K562 (cell line): ENCODE measurements around the gene CTNNBL1. TPM values are rescaled to one million over a fixed set of nuclear protein-coding genes. Genes with fewer than 3 reads are reported as not detected.

ENCODE experiments used
- ATAC-seq: fragments of 200-7000 bp; cut with Tn5 transposase; 3 replicates; pipeline ENCODE4 v1.9.1; 2020; ENCODE audit warnings: moderate library complexity
- BruUV-seq: library from RNA; stranded (reverse); fragments of 400-500 nt; replicated peaks from 2 replicates; lab custom pipeline; 2021; lab: Mats Ljungman, UMichigan
- CTCF ChIA-PET: fragments of 300-600 bp; formaldehyde crosslinking; extraction: SDS; loops from one replicate; lab custom pipeline; 2021; ENCODE audit warnings: low intra/inter-chr PET ratio; lab: Yijun Ruan, JAX
- POLR2A ChIA-PET: fragments of 300-600, 350-650 bp; sonication (Branson Sonifier 250); formaldehyde crosslinking; extraction: SDS; loops from one replicate; lab custom pipeline; 2021; ENCODE audit warnings: antibody characterized with exemption, inconsistent platforms; lab: Yijun Ruan, JAX
- DNase-seq, 4 experiments: peaks; one replicate each; pipeline versions ENCODE4 v3.0.0 to v3.0.0-alpha.2; 2011 to 2018; ENCODE audit warnings: low spot score in 3 of 4, mixed read lengths in 3 of 4; ENCODE audit errors: extremely low read depth in 1 of 4
- FAIRE-seq: peaks from 2 replicates; lab custom pipeline; 2011; peaks lifted over from hg19 to GRCh38; lab: Jason Lieb, UNC
- H2AFZ ChIP-seq: 2 replicates; pipeline ENCODE4 v1.6.0; 2011; ENCODE audit warnings: low read depth, low read length, control low read depth, inconsistent platforms
- H3K27ac ChIP-seq: fragments of 200-600 bp; 3 replicates; pipeline ENCODE4 v1.8.0; 2011; ENCODE audit warnings: low read depth, mild to moderate bottlenecking, control low read depth, inconsistent platforms, low read length, moderate library complexity, mixed read lengths; ENCODE audit errors: extremely low read depth
- H3K27me3 ChIP-seq, 2 experiments: fragments of 300-600 bp in 1 of 2; 2 replicates in 1 of 2; 3 replicates in 1 of 2; pipeline versions ENCODE4 v1.6.0 to v1.8.0; 2011; ENCODE audit warnings: inconsistent platforms in 2 of 2, low read length in 2 of 2, mild to moderate bottlenecking in 1 of 2, mixed read lengths in 1 of 2, moderate library complexity in 1 of 2; ENCODE audit not compliant: control insufficient read depth in 2 of 2, insufficient read depth in 2 of 2
- H3K36me3 ChIP-seq: fragments of 300-600 bp; 3 replicates; pipeline ENCODE4 v1.8.0; 2011; ENCODE audit warnings: mild to moderate bottlenecking, low read length, inconsistent platforms; ENCODE audit not compliant: control insufficient read depth, insufficient read depth
- H3K4me1 ChIP-seq, 2 experiments: fragments of 200-600 bp in 1 of 2; replicated peaks in 1 of 2; 2 replicates in 1 of 2; 3 replicates in 1 of 2; pipeline versions ENCODE4 v1.5.1 to v1.8.0; 2011; ENCODE audit warnings: inconsistent platforms in 2 of 2, low read length in 2 of 2, mild to moderate bottlenecking in 1 of 2, mixed read lengths in 1 of 2, moderate library complexity in 1 of 2; ENCODE audit not compliant: control insufficient read depth in 2 of 2, insufficient read depth in 2 of 2
- H3K4me2 ChIP-seq: 2 replicates; pipeline ENCODE4 v1.6.1; 2011; ENCODE audit warnings: low read length, control low read depth, inconsistent platforms, mixed read lengths; ENCODE audit not compliant: insufficient read depth
- H3K4me3 ChIP-seq: fragments of 200-600 bp; sonication (generic), shearing (Covaris generic); 2 replicates; pipeline ENCODE4 v1.5.1; 2016; ENCODE audit warnings: control low read depth, inconsistent platforms
- H3K79me2 ChIP-seq: fragments of 200-600 bp; 3 replicates; pipeline ENCODE4 v1.8.0; 2011; ENCODE audit warnings: low read length, inconsistent platforms; ENCODE audit not compliant: control insufficient read depth, insufficient read depth
- H3K9ac ChIP-seq, 2 experiments: 2 replicates each; pipeline versions ENCODE4 v1.6.0 to v1.6.1; 2011; ENCODE audit warnings: low read depth in 2 of 2, low read length in 2 of 2, control low read depth in 1 of 2, inconsistent platforms in 1 of 2, mild to moderate bottlenecking in 1 of 2, mixed read lengths in 1 of 2; ENCODE audit not compliant: insufficient read depth in 1 of 2
- H3K9me1 ChIP-seq: one replicate; pipeline ENCODE4 v1.6.0; 2011; ENCODE audit warnings: inconsistent platforms, mild to moderate bottlenecking, low read length, moderate library complexity; ENCODE audit not compliant: control insufficient read depth, insufficient read depth
- H3K9me3 ChIP-seq: replicated peaks from 2 replicates; pipeline ENCODE4 v1.5.1; 2011; ENCODE audit warnings: low read depth, low read length, inconsistent platforms; ENCODE audit not compliant: control insufficient read depth, insufficient read depth
- H4K20me1 ChIP-seq: replicated peaks from 2 replicates; pipeline ENCODE4 v1.6.1; 2011; ENCODE audit warnings: low read length, inconsistent platforms, mixed read lengths; ENCODE audit not compliant: control insufficient read depth, insufficient read depth
- NEUROD1 ChIP-seq: fragments of 150-350 bp; IDR thresholded peaks from 2 replicates; pipeline ENCODE4 v1.6.1; 2014; ENCODE audit warnings: borderline replicate concordance, low read length, low read depth; ENCODE audit not compliant: partially characterized antibody
- SAFB2 ChIP-seq: fragments of 200-400 bp; formaldehyde crosslinking; IDR thresholded peaks from 2 replicates; pipeline ENCODE4 v1.6.1; 2018; ENCODE audit warnings: borderline replicate concordance, low read length, low read depth, moderate library complexity; ENCODE audit not compliant: severe bottlenecking
- WGBS: fragments of 100-300 bp; shearing (Covaris generic); methylation state at CpG from one replicate; pipeline ENCODE4 v1.1.6; 2016; ENCODE audit warnings: low coverage, mixed read lengths; ENCODE audit not compliant: insufficient coverage; ENCODE audit errors: missing lambda C conversion rate; 5-methylcytosine and 5-hydroxymethylcytosine counted together
- in situ Hi-C: fragments of 300-500 bp; cut with MboI; formaldehyde crosslinking; loops from 4 replicates; pipeline ENCODE4 v1.15.0; 2018; ENCODE audit warnings: inconsistent platforms, mixed read lengths
- intact Hi-C: fragments of 100-400 bp; cut with micrococcal nuclease; formaldehyde crosslinking; loops from 2 replicates; pipeline ENCODE4 v1.14.2; 2022
- polyA plus RNA-seq, 8 experiments: library from polyadenylated mRNA; depleted of rRNA in 4 of 8; stranded (reverse) in 5 of 8; unstranded in 3 of 8; fragments of >200 nt; fragmentation: Nextera tagmentation in 2 of 8; fragmentation: Illumina TruSeq in 1 of 8; extraction: Ambion mirVana in 2 of 8; extraction: Trizol in 1 of 8; gene quantifications; 2 replicates each; pipeline versions ENCODE4 v1.2.1 to v1.2.3, GENCODE V29; 2011 to 2014; ENCODE audit warnings: inconsistent platforms in 1 of 8, missing spikeins in 1 of 8
- total RNA-seq, 7 experiments: library from RNA; depleted of rRNA in 6 of 7; stranded (reverse); fragments of >200 nt in 6 of 7; fragmentation: Illumina TruSeq in 2 of 7; extraction: Trizol in 2 of 7; gene quantifications; 2 replicates each; pipeline versions ENCODE4 v1.2.1 to v1.2.3, GENCODE V29; 2011 to 2021; ENCODE audit warnings: low replicate concordance in 1 of 7
- TF ChIP-seq, protein P1 (sequence below): sonication (generic); formaldehyde crosslinking; IDR thresholded peaks from 2 replicates; pipeline ENCODE4 v1.4.0; 2020; ENCODE audit warnings: mild to moderate bottlenecking, missing genetic modification reagents

The CTNNBL1 gene
- total and polyA plus RNA-seq, 9 of the 15 experiments (the other 6 are each of a cell fraction or from before 2014, with no cell fraction given) = 32.4 to 85.6 (median 43.6) TPM

DNA sequence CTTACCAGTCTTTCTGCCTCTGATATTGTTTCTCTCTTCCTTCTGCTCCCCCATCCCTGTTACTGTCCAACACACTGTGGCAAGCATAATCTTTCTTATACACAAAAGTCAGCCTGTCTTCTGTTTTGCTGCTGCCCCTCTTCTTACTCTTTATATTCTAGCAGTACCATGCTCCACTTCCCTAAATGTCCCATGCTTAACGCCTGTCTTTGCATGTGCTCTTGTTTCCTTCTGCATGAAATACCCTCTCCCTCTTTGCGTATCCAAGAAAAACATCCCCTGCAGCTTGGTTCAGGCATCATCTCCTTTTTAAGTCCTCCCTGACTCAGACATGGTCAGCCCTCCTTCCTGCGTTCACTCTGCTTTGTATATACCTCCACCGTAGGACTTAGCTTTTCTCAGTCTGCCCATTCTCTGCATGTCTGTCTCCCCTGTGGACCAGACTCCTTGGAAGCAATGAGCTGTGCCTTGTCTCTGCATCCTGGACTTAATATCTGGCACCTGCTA is 103.9 kb downstream of the CTNNBL1 start (continued):
- TF ChIP-seq, protein P1, sequence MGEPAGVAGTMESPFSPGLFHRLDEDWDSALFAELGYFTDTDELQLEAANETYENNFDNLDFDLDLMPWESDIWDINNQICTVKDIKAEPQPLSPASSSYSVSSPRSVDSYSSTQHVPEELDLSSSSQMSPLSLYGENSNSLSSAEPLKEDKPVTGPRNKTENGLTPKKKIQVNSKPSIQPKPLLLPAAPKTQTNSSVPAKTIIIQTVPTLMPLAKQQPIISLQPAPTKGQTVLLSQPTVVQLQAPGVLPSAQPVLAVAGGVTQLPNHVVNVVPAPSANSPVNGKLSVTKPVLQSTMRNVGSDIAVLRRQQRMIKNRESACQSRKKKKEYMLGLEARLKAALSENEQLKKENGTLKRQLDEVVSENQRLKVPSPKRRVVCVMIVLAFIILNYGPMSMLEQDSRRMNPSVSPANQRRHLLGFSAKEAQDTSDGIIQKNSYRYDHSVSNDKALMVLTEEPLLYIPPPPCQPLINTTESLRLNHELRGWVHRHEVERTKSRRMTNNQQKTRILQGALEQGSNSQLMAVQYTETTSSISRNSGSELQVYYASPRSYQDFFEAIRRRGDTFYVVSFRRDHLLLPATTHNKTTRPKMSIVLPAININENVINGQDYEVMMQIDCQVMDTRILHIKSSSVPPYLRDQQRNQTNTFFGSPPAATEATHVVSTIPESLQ (CRISPR knock-in tag) = no peak
- TF ChIP-seq, all 486 proteins: peak for 0

DNA sequence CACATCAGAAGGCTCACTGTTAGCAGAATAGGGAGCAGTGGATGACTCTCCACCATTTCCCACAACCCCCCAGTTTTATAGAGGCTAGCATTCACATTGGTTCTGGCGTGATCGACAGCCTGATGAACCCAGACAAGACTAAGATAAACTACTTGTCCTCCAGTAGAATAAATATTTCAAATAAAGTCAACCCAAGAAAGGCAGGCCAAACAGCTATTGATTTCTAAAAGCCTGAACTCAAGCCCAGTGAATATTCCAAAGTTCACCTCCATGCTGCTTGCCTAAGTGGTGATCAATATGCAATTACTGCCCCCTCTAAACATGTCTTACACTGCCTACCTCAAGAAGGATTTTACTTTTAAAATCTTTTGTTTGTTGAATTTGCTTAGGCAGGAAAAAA is 104.5 kb downstream of the CTNNBL1 start:
- 71% methylated on average over 2 of the region's 2 CpGs for WGBS
- Histone ChIP-seq H3K27ac (no peak overlapping the region), H2AFZ (no peak overlapping the region), H3K4me2 (no peak overlapping the region), H4K20me1 (no peaks in the 10 kb centered on the region), H3K9me3 (no peaks in the 10 kb centered on the region), H3K4me3 (no peak overlapping the region), H3K36me3 (peaks cover 5% of the 10 kb centered on the region; the same call in 2 of the 3 replicates), H3K9ac (no peak overlapping the region), H3K4me1 (no peaks in the 10 kb centered on the region), H3K27me3 (no peaks in the 10 kb centered on the region), H3K79me2 (no peaks in the 10 kb centered on the region), H3K9me1 (no peaks in the 10 kb centered on the region)
- DNase-seq (no peak), FAIRE-seq (no peak), ATAC-seq (no peak)
- in situ Hi-C loops = no loop called here
- ChIA-PET CTCF (no interaction called here), POLR2A (no interaction called here)
- intact Hi-C loops = no loop called here
- BruUV-seq = no TSS peak
- TF ChIP-seq SAFB2 (no peak), NEUROD1 (no peak)
